ENCODE results near the gene GLP2R.

DNA sequence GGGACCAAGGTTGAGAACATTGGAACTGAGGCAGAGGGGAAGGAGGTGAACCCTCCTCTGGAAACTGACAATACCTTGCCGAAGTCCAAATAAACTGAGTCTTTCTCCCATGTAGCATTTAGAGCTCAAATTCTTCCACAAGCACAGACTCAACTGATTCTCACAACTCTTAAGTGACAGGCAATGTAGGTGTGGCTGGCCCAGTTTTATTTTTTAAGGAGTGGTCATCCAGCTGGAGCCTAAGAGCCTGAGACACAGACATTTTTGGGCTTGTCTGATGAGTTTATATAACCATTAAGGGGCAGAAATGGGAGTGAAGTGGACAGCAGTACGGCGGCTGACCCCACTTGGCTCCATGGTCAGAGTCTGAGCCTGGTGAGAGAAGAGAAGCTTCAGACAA is 68.5 kb downstream of the GLP2R start:
- TF ChIP-seq, protein P1, sequence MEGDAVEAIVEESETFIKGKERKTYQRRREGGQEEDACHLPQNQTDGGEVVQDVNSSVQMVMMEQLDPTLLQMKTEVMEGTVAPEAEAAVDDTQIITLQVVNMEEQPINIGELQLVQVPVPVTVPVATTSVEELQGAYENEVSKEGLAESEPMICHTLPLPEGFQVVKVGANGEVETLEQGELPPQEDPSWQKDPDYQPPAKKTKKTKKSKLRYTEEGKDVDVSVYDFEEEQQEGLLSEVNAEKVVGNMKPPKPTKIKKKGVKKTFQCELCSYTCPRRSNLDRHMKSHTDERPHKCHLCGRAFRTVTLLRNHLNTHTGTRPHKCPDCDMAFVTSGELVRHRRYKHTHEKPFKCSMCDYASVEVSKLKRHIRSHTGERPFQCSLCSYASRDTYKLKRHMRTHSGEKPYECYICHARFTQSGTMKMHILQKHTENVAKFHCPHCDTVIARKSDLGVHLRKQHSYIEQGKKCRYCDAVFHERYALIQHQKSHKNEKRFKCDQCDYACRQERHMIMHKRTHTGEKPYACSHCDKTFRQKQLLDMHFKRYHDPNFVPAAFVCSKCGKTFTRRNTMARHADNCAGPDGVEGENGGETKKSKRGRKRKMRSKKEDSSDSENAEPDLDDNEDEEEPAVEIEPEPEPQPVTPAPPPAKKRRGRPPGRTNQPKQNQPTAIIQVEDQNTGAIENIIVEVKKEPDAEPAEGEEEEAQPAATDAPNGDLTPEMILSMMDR (conservative IDR thresholded peaks at IDR 0.05) = no peak
- no peak for TF ChIP-seq ZFX (IDR thresholded peaks at IDR 0.05)

Measured in C4-2B (cell line).